Ovary (tissue), 9 donors: ENCODE results near the gene PTP4A1. TPM values are rescaled to one million over a fixed set of nuclear protein-coding genes. Genes with fewer than 3 reads are reported as not detected.

Source experiments
- DNase-seq, 5 donors: peaks; one replicate each; pipeline ENCODE4 v3.0.0-alpha.2; 2019 to 2020
- H3K27ac ChIP-seq, 2 donors: fragments of 200-600 bp; one replicate each; pipeline versions ENCODE4 v1.5.1 to v1.8.0; 2019 to 2022
- H3K27me3 ChIP-seq: fragments of 200-600 bp; one replicate; pipeline ENCODE4 v1.8.0; 2022
- H3K36me3 ChIP-seq: fragments of 200-600 bp; sonication (generic); one replicate; pipeline ENCODE4 v1.5.1; 2019
- H3K4me1 ChIP-seq: one replicate; pipeline ENCODE4 v1.8.1; 2013; ENCODE audit warnings: mild to moderate bottlenecking, moderate library complexity; ENCODE audit not compliant: insufficient read depth
- H3K4me3 ChIP-seq: fragments of 200-600 bp; sonication (generic); one replicate; pipeline ENCODE4 v1.5.1; 2017
- H3K9me3 ChIP-seq, 2 donors: fragments of 200-600 bp in 1 of 2; sonication (generic) in 1 of 2; one replicate each; pipeline versions ENCODE4 v1.5.1 to v1.8.1; 2013 to 2019; ENCODE audit warnings: mild to moderate bottlenecking in 1 of 2, moderate library complexity in 1 of 2
- EP300 ChIP-seq: sonication (generic); formaldehyde crosslinking; IDR thresholded peaks from one replicate; pipeline ENCODE4 v1.6.1; 2017; ENCODE audit warnings: antibody characterized with exemption
- POLR2A ChIP-seq: fragments of 450-650 bp; IDR thresholded peaks from one replicate; pipeline ENCODE4 v1.6.1; 2017; ENCODE audit warnings: antibody characterized with exemption, mild to moderate bottlenecking, moderate library complexity
- WGBS, 3 donors: extraction: QIAGEN DNeasy Blood & Tissue Kit in 1 of 3; methylation state at CpG; one replicate each; pipeline versions ENCODE4 v1.1.5 to v1.1.7; 2013 to 2017; 5-methylcytosine and 5-hydroxymethylcytosine counted together
- intact Hi-C, 4 donors: fragments of 100-400 bp; cut with DNase I; formaldehyde crosslinking; loops; one replicate each; pipeline versions ENCODE4 v1.11.0 to v1.15.1; 2022 to 2023
- polyA plus RNA-seq, 2 donors: library from polyadenylated mRNA; stranded (reverse); fragments of 200-250 nt in 1 of 2; fragments of 350-450 nt in 1 of 2; fragmentation: Illumina TruSeq in 1 of 2; extraction: RNeasy Lipid Tissue Mini Kit (QIAGEN cat#74804) in 1 of 2; gene quantifications; one replicate each; pipeline ENCODE4 v1.2.3, GENCODE V29; 2013 to 2014
- total RNA-seq, 7 donors: library from RNA; depleted of rRNA in 2 of 7; stranded (reverse); fragments of >200 nt in 2 of 7; fragmentation: NEBNext Ultra II Directional in 3 of 7; extraction: Animal tissue kit (Norgen Biotek cat#: 25700) in 3 of 7; gene quantifications; one replicate each; pipeline versions ENCODE4 v1.1.0 to v1.2.4, GENCODE V29; 2016 to 2023
- TF ChIP-seq, protein P1 (sequence below), 3 donors: fragments of 450-650 bp in 2 of 3; fragments of 200-600 bp in 1 of 3; IDR thresholded peaks; one replicate each; pipeline versions ENCODE4 v1.5.1 to v1.8.0; 2016 to 2022; ENCODE audit warnings: antibody characterized with exemption in 3 of 3, mild to moderate bottlenecking in 1 of 3
- donor health status: DM: no; HTN: no; CAD: no; lungs with moderate emphysema.
- donor health status: DM: no; HTN: no; CAD: no.
- donor health status: Bipolar disorder and iron deficiency.
- donor health status: DM: yes; HTN: yes; CAD: no.
- donor health status: DM: no; HTN: no; CAD: no.
- donor health status: DM: yes; HTN: yes; CAD: no.

Gene PTP4A1
- total and polyA plus RNA-seq, 9 donors: 9.4 to 89.4 (median 33.6) TPM

DNA sequence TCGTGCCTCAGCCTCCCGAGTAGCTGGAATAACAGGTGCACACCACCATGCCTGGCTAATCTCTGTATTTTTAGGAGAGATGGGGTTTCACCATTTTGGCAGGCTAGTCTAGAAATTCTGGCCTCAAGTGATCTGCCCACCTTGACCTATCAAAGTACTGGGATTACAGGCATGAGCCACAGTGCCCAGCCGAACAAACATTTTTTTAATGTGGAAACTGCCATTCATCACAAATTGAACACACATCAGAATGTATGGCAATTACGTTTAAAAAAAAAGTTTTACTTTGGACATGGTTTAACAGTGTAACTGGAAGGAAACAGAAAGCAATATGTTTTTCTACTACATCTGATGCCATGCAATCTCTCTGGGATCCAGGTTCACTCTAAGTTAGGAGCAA, 38.3 kb upstream of the PTP4A1 start:
- H3K36me3 ChIP-seq: no peaks in the 10 kb centered on the region
- H3K9me3 ChIP-seq: no peaks in the 10 kb centered on the region
- H3K27me3 ChIP-seq: no peaks in the 10 kb centered on the region
- intact Hi-C loops: no loop called here
- no peak overlapping the region for H3K4me3 ChIP-seq
- no peak overlapping the region for H3K27ac ChIP-seq
- no peaks in the 10 kb centered on the region for H3K4me1 ChIP-seq
- TF ChIP-seq, protein P1, sequence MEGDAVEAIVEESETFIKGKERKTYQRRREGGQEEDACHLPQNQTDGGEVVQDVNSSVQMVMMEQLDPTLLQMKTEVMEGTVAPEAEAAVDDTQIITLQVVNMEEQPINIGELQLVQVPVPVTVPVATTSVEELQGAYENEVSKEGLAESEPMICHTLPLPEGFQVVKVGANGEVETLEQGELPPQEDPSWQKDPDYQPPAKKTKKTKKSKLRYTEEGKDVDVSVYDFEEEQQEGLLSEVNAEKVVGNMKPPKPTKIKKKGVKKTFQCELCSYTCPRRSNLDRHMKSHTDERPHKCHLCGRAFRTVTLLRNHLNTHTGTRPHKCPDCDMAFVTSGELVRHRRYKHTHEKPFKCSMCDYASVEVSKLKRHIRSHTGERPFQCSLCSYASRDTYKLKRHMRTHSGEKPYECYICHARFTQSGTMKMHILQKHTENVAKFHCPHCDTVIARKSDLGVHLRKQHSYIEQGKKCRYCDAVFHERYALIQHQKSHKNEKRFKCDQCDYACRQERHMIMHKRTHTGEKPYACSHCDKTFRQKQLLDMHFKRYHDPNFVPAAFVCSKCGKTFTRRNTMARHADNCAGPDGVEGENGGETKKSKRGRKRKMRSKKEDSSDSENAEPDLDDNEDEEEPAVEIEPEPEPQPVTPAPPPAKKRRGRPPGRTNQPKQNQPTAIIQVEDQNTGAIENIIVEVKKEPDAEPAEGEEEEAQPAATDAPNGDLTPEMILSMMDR (IDR thresholded peaks at IDR 0.05): no peak
- TF ChIP-seq POLR2A: no peak
- no peak for TF ChIP-seq EP300
- no peak for DNase-seq
- 88 to 92% (median 90%) methylated on average over 4 of the region's 4 CpGs for WGBS, 3 donors

GRCh38 chr6:63537201-63537958, 34.9 kb upstream of the PTP4A1 start:
- WGBS, 3 donors: 61 to 65% (median 63%) methylated on average over 9 of the region's 9 CpGs
- H3K27ac ChIP-seq: no peak overlapping the region
- no peaks in the 10 kb centered on the region for H3K9me3 ChIP-seq
- H3K4me1 ChIP-seq: no peaks in the 10 kb centered on the region
- intact Hi-C loops: no loop called here
- DNase-seq: no peak
- no peak overlapping the region for H3K4me3 ChIP-seq
- H3K27me3 ChIP-seq: no peaks in the 10 kb centered on the region
- no peaks in the 10 kb centered on the region for H3K36me3 ChIP-seq
- TF ChIP-seq, protein P1 (IDR thresholded peaks at IDR 0.05): no peak
- no peak for TF ChIP-seq EP300
- no peak for TF ChIP-seq POLR2A

DNA sequence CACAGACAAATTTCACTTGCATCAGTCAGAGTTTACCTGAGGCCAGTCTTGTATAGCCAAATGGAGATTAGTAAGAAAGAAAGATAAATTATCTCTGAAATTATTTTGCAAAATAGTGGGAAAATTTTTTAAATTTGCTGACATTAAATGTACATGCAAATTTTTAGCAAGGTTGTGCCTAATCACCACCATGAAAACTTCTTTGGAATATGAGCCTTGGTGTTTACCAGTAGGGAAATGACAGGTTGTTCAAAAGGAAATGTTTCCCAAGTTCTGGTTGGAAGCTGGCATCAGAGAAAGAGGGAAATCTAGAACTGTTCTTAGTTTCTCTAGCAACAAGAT, 34.4 kb upstream of the PTP4A1 start:
- no peak overlapping the region for H3K4me3 ChIP-seq
- H3K36me3 ChIP-seq: no peaks in the 10 kb centered on the region
- intact Hi-C loops: no loop called here
- no peak for DNase-seq
- TF ChIP-seq EP300: no peak
- no peaks in the 10 kb centered on the region for H3K4me1 ChIP-seq
- H3K27ac ChIP-seq: no peak overlapping the region
- no peaks in the 10 kb centered on the region for H3K27me3 ChIP-seq
- no peaks in the 10 kb centered on the region for H3K9me3 ChIP-seq

- H3K36me3 ChIP-seq: no peaks in the 10 kb centered on the region
- TF ChIP-seq EP300: no peak
- no peak for TF ChIP-seq POLR2A
- TF ChIP-seq, protein P1 (IDR thresholded peaks at IDR 0.05): no peak
- no peak overlapping the region for H3K27ac ChIP-seq
- H3K27me3 ChIP-seq: no peaks in the 10 kb centered on the region
- no peak for DNase-seq
- intact Hi-C loops: no loop called here
- no peak overlapping the region for H3K4me3 ChIP-seq
- H3K9me3 ChIP-seq: no peaks in the 10 kb centered on the region
- 88 to 95% (median 89%) methylated on average over 1 of the region's 1 CpG for WGBS, 3 donors
- no peaks in the 10 kb centered on the region for H3K4me1 ChIP-seq
These were observed 33.7 kb upstream of the PTP4A1 start for GRCh38 chr6:63538550-63538949.

- Histone ChIP-seq H3K36me3 (no peaks in the 10 kb centered on the region), H3K27ac (no peak overlapping the region), H3K9me3 (no peaks in the 10 kb centered on the region), H3K4me3 (no peak overlapping the region), H3K4me1 (no peaks in the 10 kb centered on the region), H3K27me3 (no peaks in the 10 kb centered on the region)
- 46 to 65% (median 55%) methylated on average over 1 of the region's 1 CpG for WGBS, 3 donors
- TF ChIP-seq POLR2A (no peak), EP300 (no peak)
- TF ChIP-seq, protein P1 (IDR thresholded peaks at IDR 0.05): no peak
- DNase-seq: no peak
- intact Hi-C loops: no loop called here
These were observed 29.3 kb upstream of the PTP4A1 start for GRCh38 chr6:63543001-63543400.
